Testis (tissue), 2 donors: Measurements from ENCODE around the gene BEST2.

Experiments used
- CTCF ChIP-seq, 3 experiments: fragments of 450-650 bp in 2 of 3; fragments of 200-600 bp in 1 of 3; sonication (generic) in 1 of 3; IDR thresholded peaks; one replicate each; pipeline ENCODE4 v1.5.1; 2016 to 2019; ENCODE audit warnings: antibody characterized with exemption in 3 of 3, mild to moderate bottlenecking in 2 of 3, moderate library complexity in 1 of 3
- POLR2A ChIP-seq: fragments of 450-650 bp; IDR thresholded peaks from one replicate; pipeline ENCODE4 v1.6.1; 2017; ENCODE audit warnings: antibody characterized with exemption, mild to moderate bottlenecking, moderate library complexity

GRCh38 chr19:12731337-12731736, 20.3 kb upstream of the BEST2 start:
- TF ChIP-seq CTCF (IDR thresholded peaks at IDR 0.05) (no peak), POLR2A (no peak)
